ENCODE data around the gene NBPF12.
"Not testable (repeated sequence)": the region's sequence is repeated elsewhere in the genome, so short reads cannot be mapped to it uniquely, and the experiment has no call there.

GRCh38 chr1:146934390-146935223 is 3.5 kb upstream of the NBPF12 start:
- TF ChIP-seq, protein P1, sequence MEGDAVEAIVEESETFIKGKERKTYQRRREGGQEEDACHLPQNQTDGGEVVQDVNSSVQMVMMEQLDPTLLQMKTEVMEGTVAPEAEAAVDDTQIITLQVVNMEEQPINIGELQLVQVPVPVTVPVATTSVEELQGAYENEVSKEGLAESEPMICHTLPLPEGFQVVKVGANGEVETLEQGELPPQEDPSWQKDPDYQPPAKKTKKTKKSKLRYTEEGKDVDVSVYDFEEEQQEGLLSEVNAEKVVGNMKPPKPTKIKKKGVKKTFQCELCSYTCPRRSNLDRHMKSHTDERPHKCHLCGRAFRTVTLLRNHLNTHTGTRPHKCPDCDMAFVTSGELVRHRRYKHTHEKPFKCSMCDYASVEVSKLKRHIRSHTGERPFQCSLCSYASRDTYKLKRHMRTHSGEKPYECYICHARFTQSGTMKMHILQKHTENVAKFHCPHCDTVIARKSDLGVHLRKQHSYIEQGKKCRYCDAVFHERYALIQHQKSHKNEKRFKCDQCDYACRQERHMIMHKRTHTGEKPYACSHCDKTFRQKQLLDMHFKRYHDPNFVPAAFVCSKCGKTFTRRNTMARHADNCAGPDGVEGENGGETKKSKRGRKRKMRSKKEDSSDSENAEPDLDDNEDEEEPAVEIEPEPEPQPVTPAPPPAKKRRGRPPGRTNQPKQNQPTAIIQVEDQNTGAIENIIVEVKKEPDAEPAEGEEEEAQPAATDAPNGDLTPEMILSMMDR (conservative IDR thresholded peaks at IDR 0.05; ENCODE audit: low read depth, low read length): not testable (repeated sequence)
- not testable (repeated sequence) for TF ChIP-seq EZH2 (IDR thresholded peaks at IDR 0.05; ENCODE audit: borderline replicate concordance, low read depth, low read length, poor library complexity, severe bottlenecking)

Measured in A673 (cell line).